Left lung (tissue), 10 donors: ENCODE data around the gene SLC28A2. TPM values are rescaled to one million over a fixed set of nuclear protein-coding genes. Genes with fewer than 3 reads are reported as not detected.
"Not testable (repeated sequence)": the region's sequence is repeated elsewhere in the genome, so short reads cannot be mapped to it uniquely, and the experiment has no call there.

ENCODE experiments used
- ATAC-seq: fragments of 200-7000 bp; cut with Tn5 transposase; one replicate; pipeline ENCODE4 v1.9.1; 2020; ENCODE audit warnings: moderate library complexity
- DNase-seq, 4 donors: peaks; one replicate each; pipeline ENCODE4 v3.0.0-alpha.2; 2013 to 2020
- H3K27ac ChIP-seq, 2 donors: fragments of 200-600 bp; sonication (generic) in 1 of 2; one replicate each; pipeline versions ENCODE4 v1.5.0 to v1.8.0; 2020 to 2021
- H3K27me3 ChIP-seq, 2 donors: fragments of 200-600 bp; sonication (generic) in 1 of 2; one replicate each; pipeline versions ENCODE4 v1.5.0 to v1.8.0; 2020 to 2021
- H3K36me3 ChIP-seq, 2 donors: fragments of 200-600 bp; sonication (generic) in 1 of 2; one replicate each; pipeline versions ENCODE4 v1.5.0 to v1.8.0; 2020 to 2021
- H3K4me1 ChIP-seq, 2 donors: fragments of 200-600 bp; one replicate each; pipeline ENCODE4 v1.8.0; 2021
- H3K4me3 ChIP-seq, 2 donors: fragments of 200-600 bp; sonication (generic) in 1 of 2; one replicate each; pipeline versions ENCODE4 v1.5.0 to v1.8.0; 2020 to 2021; ENCODE audit warnings: mild to moderate bottlenecking in 1 of 2
- H3K9me3 ChIP-seq, 2 donors: fragments of 200-600 bp; sonication (generic) in 1 of 2; one replicate each; pipeline versions ENCODE4 v1.5.0 to v1.8.0; 2020 to 2021
- CTCF ChIP-seq, 2 donors: fragments of 200-600 bp; sonication (generic) in 1 of 2; IDR thresholded peaks; one replicate each; pipeline versions ENCODE4 v1.5.0 to v1.8.0; 2021; ENCODE audit warnings: antibody characterized with exemption in 2 of 2
- intact Hi-C, 2 donors: fragments of 100-400 bp; cut with DNase I; formaldehyde crosslinking; loops; one replicate each; pipeline versions ENCODE4 v1.11.2 to v1.14.2; 2022
- polyA plus RNA-seq, 6 donors: library from polyadenylated mRNA; unstranded; fragments of 120-200 nt; gene quantifications; one replicate each; pipeline ENCODE4 v1.2.1, GENCODE V29; 2013; ENCODE audit not compliant: insufficient read length in 6 of 6
- total RNA-seq, 2 donors: library from RNA; stranded (reverse); fragmentation: NEBNext Ultra II Directional; extraction: Animal tissue kit (Norgen Biotek cat#: 25700); gene quantifications; one replicate each; pipeline ENCODE4 v1.2.1, GENCODE V29; 2021
- donor health status: DM: no; HTN: yes; CAD: no.
- donor health status: DM: no; HTN: no; CAD: no.

The SLC28A2 gene
- total and polyA plus RNA-seq, 8 donors = 0.28 to 0.99 (median 0.41) TPM; not detected in 2

- Histone ChIP-seq H3K4me3 (no peak overlapping the region), H3K9me3 (peaks cover 0 to under 1% of the 10 kb centered on the region in 2 donors), H3K36me3 (no peaks in the 10 kb centered on the region), H3K4me1 (no peaks in the 10 kb centered on the region), H3K27me3 (no peaks in the 10 kb centered on the region), H3K27ac (no peak overlapping the region)
- DNase-seq (no peak), ATAC-seq (no peak)
- no peak for TF ChIP-seq CTCF (IDR thresholded peaks at IDR 0.05)
- intact Hi-C loops = no loop called here
Observed at GRCh38 chr15:45291822-45292582, 40.0 kb downstream of the SLC28A2 start.

GRCh38 chr15:45293326-45293725 lies 41.3 kb downstream of the SLC28A2 start:
- H3K27ac ChIP-seq, H3K4me1 ChIP-seq, H3K36me3 ChIP-seq, ATAC-seq, H3K27me3 ChIP-seq, intact Hi-C loops, DNase-seq, H3K4me3 ChIP-seq: not testable (repeated sequence)
- H3K9me3 ChIP-seq = peaks cover 0 to 13% of the 10 kb centered on the region in 2 donors

- ATAC-seq, H3K36me3 ChIP-seq, H3K27ac ChIP-seq, H3K27me3 ChIP-seq, H3K4me3 ChIP-seq, H3K4me1 ChIP-seq, intact Hi-C loops, DNase-seq: not testable (repeated sequence)
- peaks cover 0 to 15% of the 10 kb centered on the region in 2 donors for H3K9me3 ChIP-seq
Observed at GRCh38 chr15:45298964-45299378, 46.9 kb downstream of the SLC28A2 start.

- H3K4me3 ChIP-seq = no peak overlapping the region
- no peak for ATAC-seq
- no peak for TF ChIP-seq CTCF (IDR thresholded peaks at IDR 0.05)
- intact Hi-C loops = loop anchor here in 1 of 2 donors (5.0 kb wide), 1 partner anchor 93 kb away; no protein-coding TSS in a partner anchor
- H3K27ac ChIP-seq = no peak overlapping the region
- H3K27me3 ChIP-seq = peaks cover 0 to 17% of the 10 kb centered on the region in 2 donors
- peaks cover 0 to 5% of the 10 kb centered on the region in 2 donors for H3K4me1 ChIP-seq
- no peaks in the 10 kb centered on the region for H3K9me3 ChIP-seq
- no peaks in the 10 kb centered on the region for H3K36me3 ChIP-seq
- no peak for DNase-seq
Observed at GRCh38 chr15:45304711-45305110, 52.7 kb downstream of the SLC28A2 start.

- TF ChIP-seq CTCF (IDR thresholded peaks at IDR 0.05) = no peak
- H3K9me3 ChIP-seq = no peaks in the 10 kb centered on the region
- no peak overlapping the region for H3K4me3 ChIP-seq
- no peak for ATAC-seq
- no peak overlapping the region for H3K27ac ChIP-seq
- H3K36me3 ChIP-seq = no peaks in the 10 kb centered on the region
- no peak for DNase-seq
- peaks cover 0 to 17% of the 10 kb centered on the region in 2 donors for H3K27me3 ChIP-seq
- peaks cover 0 to 5% of the 10 kb centered on the region in 2 donors for H3K4me1 ChIP-seq
- intact Hi-C loops = loop anchor here in 1 of 2 donors (5.0 kb wide), 1 partner anchor 91 kb away; no protein-coding TSS in a partner anchor
Observed at GRCh38 chr15:45306105-45306504, 54.1 kb downstream of the SLC28A2 start.

GRCh38 chr15:45307230-45307924 lies 55.3 kb downstream of the SLC28A2 start:
- H3K4me1 ChIP-seq = peaks cover 0 to 5% of the 10 kb centered on the region in 2 donors
- ATAC-seq (peak; percentile 87), DNase-seq (peak in 2 of 4 donors; percentile 34 to 59)
- peak; percentile 52 to 58 for TF ChIP-seq CTCF (IDR thresholded peaks at IDR 0.05)
- H3K9me3 ChIP-seq = no peaks in the 10 kb centered on the region
- H3K4me3 ChIP-seq = no peak overlapping the region
- H3K36me3 ChIP-seq = no peaks in the 10 kb centered on the region
- no peak overlapping the region for H3K27ac ChIP-seq
- peaks cover 0 to 17% of the 10 kb centered on the region in 2 donors for H3K27me3 ChIP-seq
- intact Hi-C loops = loop anchor here in 1 of 2 donors (5.0 kb wide), 1 partner anchor 90 kb away; no protein-coding TSS in a partner anchor

- H3K4me1 ChIP-seq, ATAC-seq, H3K4me3 ChIP-seq, intact Hi-C loops, H3K36me3 ChIP-seq, H3K27ac ChIP-seq, DNase-seq, H3K27me3 ChIP-seq, H3K9me3 ChIP-seq: not testable (repeated sequence)
Observed at GRCh38 chr15:45314117-45314516, 62.1 kb downstream of the SLC28A2 start.
